Kidney (tissue), 14 donors: Measurements from ENCODE around the gene ATP10B. TPM values are rescaled to one million over a fixed set of nuclear protein-coding genes. Genes with fewer than 3 reads are reported as not detected.

Experiments used
- DNase-seq, 5 donors: peaks; one replicate each; pipeline ENCODE4 v3.0.0-alpha.2; 2013 to 2020
- FAIRE-seq: peaks from 2 replicates; lab custom pipeline; 2012; peaks lifted over from hg19 to GRCh38; lab: Jason Lieb, UNC
- H3K27ac ChIP-seq, 2 donors: one replicate each; pipeline ENCODE4 v1.7.0; 2013; ENCODE audit warnings: low read depth in 2 of 2, low read length in 2 of 2, inconsistent platforms in 1 of 2
- H3K27me3 ChIP-seq: one replicate; pipeline ENCODE4 v1.7.1; 2013; ENCODE audit warnings: low read length, inconsistent platforms; ENCODE audit not compliant: control insufficient read depth, insufficient read depth
- H3K36me3 ChIP-seq, 3 donors: one replicate each; pipeline versions ENCODE4 v1.7.0 to v1.7.1; 2013; ENCODE audit warnings: low read length in 3 of 3, control low read depth in 1 of 3, inconsistent platforms in 1 of 3; ENCODE audit not compliant: insufficient read depth in 3 of 3, control insufficient read depth in 2 of 3
- H3K4me1 ChIP-seq, 3 donors: one replicate each; pipeline versions ENCODE4 v1.7.0 to v1.7.1; 2013; ENCODE audit warnings: low read length in 3 of 3, inconsistent platforms in 1 of 3, low read depth in 1 of 3; ENCODE audit not compliant: control insufficient read depth in 2 of 3, insufficient read depth in 2 of 3
- H3K4me3 ChIP-seq, 3 donors: one replicate each; pipeline versions ENCODE4 v1.7.0 to v1.8.1; 2013; ENCODE audit warnings: low read length in 3 of 3, control low read depth in 1 of 3, inconsistent platforms in 1 of 3
- H3K9ac ChIP-seq, 3 donors: one replicate each; pipeline versions ENCODE4 v1.7.0 to v1.7.1; 2013; ENCODE audit warnings: low read length in 3 of 3, control low read depth in 1 of 3, inconsistent platforms in 1 of 3
- H3K9me3 ChIP-seq, 3 donors: one replicate each; pipeline versions ENCODE4 v1.7.0 to v1.7.1; 2013; ENCODE audit warnings: low read length in 3 of 3, control low read depth in 1 of 3, inconsistent platforms in 1 of 3; ENCODE audit not compliant: control insufficient read depth in 2 of 3, insufficient read depth in 1 of 3
- intact Hi-C: fragments of 100-400 bp; cut with DNase I; formaldehyde crosslinking; loops from one replicate; pipeline ENCODE4 v1.11.1; 2022
- polyA plus RNA-seq: library from polyadenylated mRNA; stranded (reverse); fragments of 350-450 nt; fragmentation: Illumina TruSeq; extraction: RNeasy Lipid Tissue Mini Kit (QIAGEN cat#74804); gene quantifications from one replicate; pipeline ENCODE4 v1.2.3, GENCODE V29; 2014; ENCODE audit warnings: low read depth, low replicate concordance; ENCODE audit not compliant: insufficient read depth
- total RNA-seq: library from RNA; stranded (reverse); fragmentation: NEBNext Ultra II Directional; extraction: Animal tissue kit (Norgen Biotek cat#: 25700); gene quantifications from one replicate; pipeline ENCODE4 v1.2.1, GENCODE V29; 2021
- TF ChIP-seq, protein P1 (sequence below): IDR thresholded peaks from 3 replicates; pipeline ENCODE4 v1.5.1; 2012; ENCODE audit warnings: mild to moderate bottlenecking, moderate library complexity, borderline replicate concordance; ENCODE audit not compliant: insufficient read depth; ENCODE audit errors: extremely low read depth
- donor health status: control.
- donor health status: control.
- donor health status: control.
- donor health status: control.
- donor health status: control.
- donor health status: DM: yes; HTN: yes; CAD: no.
- donor health status: Normal renal cell carcinoma (clear cell type).

The ATP10B gene
- total and polyA plus RNA-seq, 2 donors from 2014 or later: 1.4 TPM; not detected in 1

DNA sequence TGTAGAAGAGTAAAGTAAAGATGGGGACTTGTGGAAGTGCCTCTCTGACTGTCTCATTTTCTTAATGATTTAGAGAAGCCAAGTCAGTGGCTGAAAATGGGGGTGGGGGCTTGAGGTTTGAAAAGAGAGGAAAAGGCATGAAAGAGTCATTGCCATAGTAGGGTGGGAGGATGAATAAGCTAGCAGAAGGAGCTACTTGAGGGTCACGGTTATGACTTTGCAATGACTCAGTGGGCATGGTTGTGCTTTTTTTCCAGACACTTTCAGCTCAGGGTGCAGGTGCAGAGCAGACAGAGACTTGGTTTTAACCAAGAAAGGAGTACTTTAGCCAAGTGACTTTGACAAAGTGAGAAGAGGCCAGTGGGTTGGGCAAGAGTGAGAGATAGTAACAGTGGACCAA, 312.6 kb downstream of the ATP10B start:
- FAIRE-seq: no peak
- Histone ChIP-seq H3K4me3 (no peak overlapping the region), H3K9me3 (no peaks in the 10 kb centered on the region), H3K27me3 (no peaks in the 10 kb centered on the region), H3K4me1 (no peaks in the 10 kb centered on the region), H3K36me3 (no peaks in the 10 kb centered on the region), H3K9ac (no peak overlapping the region), H3K27ac (no peak overlapping the region)
- intact Hi-C loops: no loop called here
- TF ChIP-seq, protein P1, sequence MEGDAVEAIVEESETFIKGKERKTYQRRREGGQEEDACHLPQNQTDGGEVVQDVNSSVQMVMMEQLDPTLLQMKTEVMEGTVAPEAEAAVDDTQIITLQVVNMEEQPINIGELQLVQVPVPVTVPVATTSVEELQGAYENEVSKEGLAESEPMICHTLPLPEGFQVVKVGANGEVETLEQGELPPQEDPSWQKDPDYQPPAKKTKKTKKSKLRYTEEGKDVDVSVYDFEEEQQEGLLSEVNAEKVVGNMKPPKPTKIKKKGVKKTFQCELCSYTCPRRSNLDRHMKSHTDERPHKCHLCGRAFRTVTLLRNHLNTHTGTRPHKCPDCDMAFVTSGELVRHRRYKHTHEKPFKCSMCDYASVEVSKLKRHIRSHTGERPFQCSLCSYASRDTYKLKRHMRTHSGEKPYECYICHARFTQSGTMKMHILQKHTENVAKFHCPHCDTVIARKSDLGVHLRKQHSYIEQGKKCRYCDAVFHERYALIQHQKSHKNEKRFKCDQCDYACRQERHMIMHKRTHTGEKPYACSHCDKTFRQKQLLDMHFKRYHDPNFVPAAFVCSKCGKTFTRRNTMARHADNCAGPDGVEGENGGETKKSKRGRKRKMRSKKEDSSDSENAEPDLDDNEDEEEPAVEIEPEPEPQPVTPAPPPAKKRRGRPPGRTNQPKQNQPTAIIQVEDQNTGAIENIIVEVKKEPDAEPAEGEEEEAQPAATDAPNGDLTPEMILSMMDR: no peak
- DNase-seq: no peak

DNA sequence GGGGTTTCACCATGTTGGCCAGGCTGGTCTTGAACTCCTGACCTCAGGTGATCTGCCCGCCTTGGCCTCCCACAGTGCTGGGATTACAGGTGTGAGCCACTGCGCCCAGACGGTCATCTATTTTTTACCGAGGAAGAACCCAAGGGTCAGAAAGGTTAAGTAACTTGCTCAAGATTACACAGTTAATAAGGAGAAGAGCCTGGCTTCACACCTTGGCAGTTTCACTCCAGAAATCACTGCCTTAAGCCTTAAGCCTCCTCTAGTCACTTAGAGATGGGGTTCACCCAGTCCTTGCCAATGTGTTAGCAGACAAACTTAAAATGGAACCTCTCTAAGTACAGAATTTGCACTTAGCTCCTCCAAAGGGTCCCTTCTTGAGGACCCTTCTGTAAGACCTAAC, 314.1 kb downstream of the ATP10B start:
- no peak overlapping the region for H3K4me3 ChIP-seq
- no peaks in the 10 kb centered on the region for H3K4me1 ChIP-seq
- no peaks in the 10 kb centered on the region for H3K36me3 ChIP-seq
- no peaks in the 10 kb centered on the region for H3K9me3 ChIP-seq
- TF ChIP-seq, protein P1: no peak
- FAIRE-seq (no peak), DNase-seq (no peak)
- no peak overlapping the region for H3K9ac ChIP-seq
- no peak overlapping the region for H3K27ac ChIP-seq
- no peaks in the 10 kb centered on the region for H3K27me3 ChIP-seq
- intact Hi-C loops: no loop called here

GRCh38 chr5:160537116-160537515, 314.9 kb downstream of the ATP10B start:
- H3K27ac ChIP-seq: no peak overlapping the region
- no peaks in the 10 kb centered on the region for H3K27me3 ChIP-seq
- H3K4me1 ChIP-seq: no peaks in the 10 kb centered on the region
- TF ChIP-seq, protein P1: no peak
- H3K4me3 ChIP-seq: no peak overlapping the region
- H3K9me3 ChIP-seq: no peaks in the 10 kb centered on the region
- H3K36me3 ChIP-seq: no peaks in the 10 kb centered on the region
- no peak overlapping the region for H3K9ac ChIP-seq
- intact Hi-C loops: no loop called here
- FAIRE-seq: no peak
- DNase-seq: no peak

DNA sequence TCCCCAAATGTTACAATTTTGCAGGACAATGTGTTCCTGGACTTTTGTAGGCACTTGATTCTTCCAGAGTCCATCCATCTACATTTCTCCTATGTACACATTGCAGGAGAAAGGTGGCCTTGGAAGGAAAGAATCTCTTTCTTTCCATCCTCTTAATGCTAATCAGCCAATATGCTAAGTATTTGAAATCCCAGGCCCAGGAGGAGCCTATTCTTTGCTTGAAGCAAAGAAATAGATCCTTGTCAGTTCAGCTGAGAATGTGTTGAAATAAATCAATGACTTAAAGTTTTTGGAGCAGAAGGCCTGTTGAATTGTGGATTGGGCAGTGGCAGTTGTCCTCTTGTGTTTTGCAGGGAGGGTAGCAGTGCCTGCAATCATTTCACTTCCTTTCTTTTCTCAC, 317.1 kb downstream of the ATP10B start:
- no peak for FAIRE-seq
- Histone ChIP-seq H3K9ac (no peak overlapping the region), H3K4me1 (no peaks in the 10 kb centered on the region), H3K27me3 (no peaks in the 10 kb centered on the region), H3K9me3 (no peaks in the 10 kb centered on the region), H3K27ac (no peak overlapping the region), H3K4me3 (no peak overlapping the region), H3K36me3 (no peaks in the 10 kb centered on the region)
- DNase-seq: no peak
- TF ChIP-seq, protein P1: no peak
- intact Hi-C loops: no loop called here
